ENCODE measurements around the gene STIM1.

Gene STIM1

DNA sequence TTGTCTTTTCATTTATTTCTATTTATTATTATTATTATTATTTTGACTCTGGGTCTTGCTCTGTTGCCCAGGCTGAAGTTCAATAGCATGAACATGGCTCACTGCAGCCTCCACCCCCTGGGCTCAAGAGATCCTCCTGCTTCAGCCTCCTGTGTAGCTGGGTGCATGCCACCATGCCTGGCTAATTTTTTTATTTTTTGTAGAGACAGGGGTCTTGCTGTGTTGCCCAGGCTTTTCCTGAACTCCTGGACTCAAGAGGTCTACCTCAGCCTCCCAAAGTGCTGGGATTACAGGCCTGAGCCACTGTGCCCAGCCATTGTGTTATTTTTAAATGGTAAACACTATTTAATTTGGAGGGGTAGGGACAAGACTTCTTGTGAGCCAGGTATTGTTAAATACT lies 215.9 kb downstream of the STIM1 start:
- no peak for DNase-seq (ENCODE audit: low read depth)

DNA sequence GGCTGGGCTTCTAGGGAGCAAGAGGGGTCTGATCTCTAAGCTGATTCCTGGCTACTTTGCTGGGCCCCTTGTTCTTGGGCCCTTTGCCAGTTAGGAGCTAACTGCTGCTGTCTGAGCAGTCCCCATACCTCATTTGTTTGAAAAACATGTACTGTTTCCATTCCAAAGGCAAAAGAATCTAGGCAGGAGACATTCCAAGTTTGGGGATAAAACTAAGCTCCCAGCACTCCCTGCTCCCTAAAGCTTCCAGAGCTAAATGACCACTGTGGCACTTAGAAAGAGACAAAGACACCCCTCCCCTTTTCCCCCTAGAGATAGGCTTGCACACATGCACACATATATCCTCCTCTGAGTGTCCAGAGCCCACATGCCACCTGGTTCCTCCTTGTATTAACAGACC lies 216.4 kb downstream of the STIM1 start:
- DNase-seq (ENCODE audit: low read depth) = no peak

DNA sequence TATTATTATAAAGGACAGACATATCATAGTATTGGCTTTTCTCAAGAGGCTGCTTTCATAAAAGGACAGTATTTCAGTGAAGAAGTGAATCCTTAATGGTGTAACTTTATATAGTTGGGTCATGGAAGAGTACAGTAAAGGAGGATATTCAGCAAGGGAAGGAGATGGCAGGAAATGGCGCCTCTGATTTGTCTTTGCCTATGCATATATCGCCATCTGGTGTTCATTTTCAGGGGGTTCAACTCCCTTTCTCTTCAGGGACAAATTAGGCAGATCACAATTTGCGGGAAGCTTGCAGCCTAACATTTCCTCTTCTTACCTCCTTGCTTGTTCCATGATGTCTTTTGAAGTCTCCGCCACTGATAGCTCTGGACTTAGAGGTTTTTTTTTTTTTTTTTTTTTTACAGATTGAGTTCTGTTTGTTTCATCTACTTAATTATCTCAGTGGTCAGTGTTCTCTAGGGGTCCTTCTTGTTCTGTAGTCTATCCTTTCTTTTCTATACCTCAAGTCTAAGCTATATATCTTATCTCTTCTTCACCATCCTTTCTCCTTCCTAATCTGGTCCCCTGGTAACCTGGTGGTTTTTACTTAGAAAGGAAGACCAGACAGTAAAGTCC lies 217.3 kb downstream of the STIM1 start:
- no peak for DNase-seq (ENCODE audit: low read depth)

- no peak for DNase-seq (ENCODE audit: low read depth)
Measured at GRCh38 chr11:4074266-4074665, 218.8 kb downstream of the STIM1 start.

DNA sequence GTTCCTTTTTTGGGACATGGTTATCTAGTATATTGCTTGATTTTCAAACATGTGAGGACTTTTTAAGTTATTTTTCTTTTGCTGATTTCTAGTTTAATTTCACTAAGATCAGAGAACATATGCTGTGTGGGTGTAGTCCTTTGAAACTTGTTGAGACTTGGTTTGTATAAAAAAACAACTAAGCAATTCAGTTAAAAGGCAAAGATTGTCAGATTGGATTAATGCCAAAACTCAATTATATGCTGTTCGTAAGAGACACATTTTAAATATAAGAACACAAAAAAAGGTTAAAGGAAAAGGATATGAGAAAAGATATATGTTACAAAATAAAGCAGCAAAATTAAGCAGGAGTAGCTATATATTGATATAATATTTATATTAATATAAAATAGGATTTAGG lies 221.3 kb downstream of the STIM1 start:
- DNase-seq (ENCODE audit: low read depth) = no peak

GRCh38 chr11:4083198-4083597 lies 227.7 kb downstream of the STIM1 start:
- DNase-seq (ENCODE audit: low read depth) = no peak

DNA sequence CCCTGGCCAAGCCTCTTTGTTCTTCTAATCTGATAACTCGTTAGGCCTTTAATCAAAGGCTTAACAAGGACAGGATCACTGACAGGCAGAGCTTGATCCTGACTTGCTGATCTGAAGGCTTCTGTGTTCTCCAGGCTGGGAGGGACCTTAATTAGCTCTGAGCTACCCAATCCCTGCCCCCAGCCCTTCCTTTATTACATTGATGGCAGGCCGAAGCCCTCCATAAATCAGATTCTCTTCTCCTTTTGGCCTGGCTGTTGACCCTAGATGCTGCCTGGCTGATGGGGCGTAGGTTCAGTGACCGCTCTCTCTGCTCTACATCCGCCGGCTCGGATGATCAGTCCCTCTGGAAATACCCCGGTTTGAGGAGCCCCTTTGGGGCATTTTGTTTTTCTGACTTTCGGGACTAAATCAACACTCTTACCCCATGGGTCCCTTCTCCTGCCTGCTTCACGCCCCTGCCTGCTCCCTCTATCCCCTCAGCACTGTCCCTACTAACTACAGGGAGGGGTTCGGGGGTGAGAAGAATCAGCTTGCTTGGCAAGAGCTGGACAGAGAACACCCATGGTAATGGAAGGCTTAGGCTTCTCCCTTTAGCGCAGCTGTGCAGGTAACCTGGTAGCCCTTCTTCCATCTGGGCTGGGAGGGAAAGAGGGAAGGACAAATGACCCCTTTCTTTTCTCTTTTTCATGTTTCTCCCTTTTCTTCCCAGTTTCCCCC lies 229.1 kb downstream of the STIM1 start:
- no peak for DNase-seq (ENCODE audit: low read depth)

GRCh38 chr11:4085575-4085974 lies 230.1 kb downstream of the STIM1 start:
- DNase-seq (ENCODE audit: low read depth) = no peak

- no peak for DNase-seq (ENCODE audit: low read depth)
Measured at GRCh38 chr11:4086575-4087353, 231.3 kb downstream of the STIM1 start.

DNA sequence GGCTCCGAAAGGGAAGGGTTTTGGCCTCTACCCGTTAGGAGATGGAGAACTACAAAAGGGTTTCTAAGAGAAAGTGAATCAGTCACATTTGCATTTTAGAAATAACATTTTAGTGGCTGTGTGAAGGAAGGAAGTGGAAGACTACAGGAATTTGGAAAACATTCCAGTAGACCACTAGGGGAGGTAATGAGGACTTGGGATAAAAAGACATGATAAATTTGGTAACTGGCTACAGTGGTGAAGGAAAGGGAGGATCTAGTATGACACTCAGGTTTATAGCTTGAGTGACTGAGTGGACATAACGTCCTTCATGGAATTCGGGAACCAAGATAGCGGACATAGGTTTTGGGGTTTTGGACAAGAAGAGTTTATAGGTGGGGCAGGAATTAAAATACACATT lies 232.1 kb downstream of the STIM1 start:
- DNase-seq (ENCODE audit: low read depth) = no peak

DNA sequence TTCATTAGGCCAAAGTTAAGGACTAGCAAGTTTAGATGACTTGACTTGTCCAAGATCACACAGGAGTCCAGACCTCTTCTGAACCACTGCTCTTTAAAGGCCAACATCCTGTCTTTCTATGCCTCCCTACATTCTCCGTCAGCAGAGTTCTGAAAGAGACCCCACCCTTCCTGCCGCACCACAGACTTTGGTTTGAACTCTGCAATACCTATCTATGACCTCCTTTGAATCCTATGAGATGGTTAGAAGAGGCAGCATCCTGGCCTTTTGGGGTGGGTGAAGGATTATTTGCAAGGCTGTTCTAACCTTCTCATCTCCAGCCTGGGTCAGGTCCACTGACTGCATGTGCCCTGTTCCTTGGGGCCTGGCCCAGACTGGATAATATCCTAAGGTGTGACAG lies 234.8 kb downstream of the STIM1 start:
- DNase-seq (ENCODE audit: low read depth) = no peak

DNA sequence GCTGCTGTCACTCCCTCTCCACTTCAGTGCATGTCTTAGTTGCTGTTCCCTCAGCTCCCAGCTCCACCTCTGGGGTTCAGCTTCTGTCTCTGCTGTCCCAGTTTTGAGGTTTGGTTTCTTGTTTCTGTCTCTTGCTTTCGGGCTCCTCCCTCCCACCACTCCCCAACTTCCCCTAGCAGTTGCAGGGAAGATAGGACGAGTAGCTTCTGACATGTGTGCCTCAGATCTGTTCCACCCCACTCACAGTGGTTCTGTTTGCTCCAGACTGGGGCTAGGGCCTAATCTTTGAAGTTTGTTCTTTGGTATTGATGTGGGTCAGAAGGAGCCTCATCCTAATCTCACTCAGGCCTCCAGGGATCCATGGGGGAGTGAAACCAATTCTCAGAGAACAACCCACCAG lies 236.6 kb downstream of the STIM1 start:
- no peak for DNase-seq (ENCODE audit: low read depth)

- no peak for DNase-seq (ENCODE audit: low read depth)
Measured at GRCh38 chr11:4093519-4094347, 238.3 kb downstream of the STIM1 start.

- DNase-seq (ENCODE audit: low read depth) = peak; percentile 89
Measured at GRCh38 chr11:4094348-4095291, 239.2 kb downstream of the STIM1 start, which contains the start of gene RRM1. RRM1 (plus strand) TSS chr11:4094799; CDS start chr11:4095013, 214 bp downstream.

GRCh38 chr11:4095509-4096230 lies 240.2 kb downstream of the STIM1 start:
- DNase-seq (ENCODE audit: low read depth) = no peak

DNA sequence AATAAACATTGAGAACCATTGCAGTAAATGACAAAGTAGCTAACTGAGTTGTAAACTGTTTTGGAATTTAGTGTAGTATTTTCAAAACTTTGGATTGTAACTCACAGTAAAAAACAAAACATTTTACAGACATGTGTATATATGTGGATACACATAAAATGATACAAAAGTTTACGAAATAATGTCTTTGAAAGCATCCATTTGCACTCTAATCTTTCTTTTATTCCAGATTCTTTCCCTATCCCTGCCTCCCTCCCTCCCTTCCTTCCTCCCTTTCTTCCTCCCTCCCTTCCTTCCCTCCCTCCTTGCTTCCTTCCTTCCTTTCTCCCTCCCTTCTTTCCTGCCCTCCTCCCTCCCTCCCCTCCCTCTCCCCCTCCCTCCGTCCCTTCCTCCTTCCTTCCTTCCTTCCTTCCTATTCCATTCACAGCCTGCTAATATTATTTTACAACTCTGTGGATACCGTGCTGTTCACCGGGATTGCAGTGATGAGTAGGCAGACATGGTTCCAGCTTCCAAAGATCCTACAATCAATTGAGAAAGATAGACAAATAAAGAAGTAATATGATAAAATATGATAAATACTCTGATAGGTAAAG lies 242.7 kb downstream of the STIM1 start:
- no peak for DNase-seq (ENCODE audit: low read depth)

DNA sequence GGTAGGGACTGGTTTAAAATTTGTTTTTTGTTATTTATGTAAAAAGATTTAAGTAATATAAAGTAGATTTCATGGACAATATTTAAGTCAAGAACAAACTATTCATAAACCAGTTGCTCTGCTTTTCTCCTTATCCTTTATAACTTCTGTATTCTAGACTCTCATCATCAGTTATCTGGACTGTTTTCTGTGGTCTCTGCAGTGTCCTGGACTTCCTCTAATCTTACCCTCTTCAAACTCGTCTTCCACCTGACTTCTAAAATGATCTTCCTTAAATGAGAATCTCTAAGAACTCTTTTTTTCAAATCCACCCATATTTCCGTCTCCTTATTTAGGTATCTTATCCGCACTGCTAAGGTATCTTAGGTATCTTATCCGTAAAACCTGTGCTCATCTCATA lies 247.2 kb downstream of the STIM1 start:
- DNase-seq (ENCODE audit: low read depth) = no peak

- DNase-seq (ENCODE audit: low read depth) = no peak
Measured at GRCh38 chr11:4103269-4103668, 247.8 kb downstream of the STIM1 start.

DNA sequence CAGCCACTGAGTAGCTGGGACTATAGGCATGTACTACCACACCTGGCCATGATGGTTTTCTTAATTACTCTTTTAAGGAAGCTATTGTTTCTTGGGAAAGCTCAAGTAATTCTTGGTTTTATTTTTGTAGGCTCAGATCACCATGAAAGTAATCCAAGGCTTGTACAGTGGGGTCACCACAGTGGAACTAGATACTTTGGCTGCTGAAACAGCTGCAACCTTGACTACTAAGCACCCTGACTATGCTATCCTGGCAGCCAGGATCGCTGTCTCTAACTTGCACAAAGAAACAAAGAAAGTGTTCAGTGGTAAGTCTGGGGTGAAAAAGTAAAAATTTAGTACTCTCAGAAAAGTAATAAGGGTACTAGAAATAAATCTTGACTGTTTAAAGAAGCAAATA lies 250.5 kb downstream of the STIM1 start:
- DNase-seq (ENCODE audit: low read depth) = no peak

- no peak for DNase-seq (ENCODE audit: low read depth)
Measured at GRCh38 chr11:4111834-4112233, 256.4 kb downstream of the STIM1 start.

All from stimulated activated CD8-positive, alpha-beta memory T cell treated with anti-CD3 and anti-CD28 coated beads, Interleukin-12 subunit alpha, Interleukin-12 subunit beta, amount 100 ng/mL, for 4 hours (primary cell).